Measurements from ENCODE around the gene TDRKH.

TDRKH gene

GRCh38 chr1:151825751-151826660, 35.7 kb upstream of the TDRKH start:
- TF ChIP-seq REST (IDR thresholded peaks at IDR 0.05; ENCODE audit: insufficient read depth in 1 of 2, low read depth in 2 of 2, low read length in 2 of 2): no peak
- TF ChIP-seq FOXP2 (optimal IDR thresholded peaks at IDR 0.05; ENCODE audit: borderline replicate concordance, extremely low read depth, extremely low read length, insufficient read depth): no peak
- no peak for TF ChIP-seq TAF1 (IDR thresholded peaks at IDR 0.05; ENCODE audit: borderline replicate concordance, insufficient read depth, low read length)
- no peak for TF ChIP-seq SIN3A (IDR thresholded peaks at IDR 0.05; ENCODE audit: borderline replicate concordance, insufficient read depth, low read length)
- TF ChIP-seq POLR2AphosphoS5 (IDR thresholded peaks at IDR 0.05; ENCODE audit: low read depth, low read length): no peak

GRCh38 chr1:151825204-151825603, 34.9 kb upstream of the TDRKH start:
- no peak for TF ChIP-seq POLR2AphosphoS5 (IDR thresholded peaks at IDR 0.05; ENCODE audit: low read depth, low read length)
- TF ChIP-seq REST (IDR thresholded peaks at IDR 0.05; ENCODE audit: insufficient read depth in 1 of 2, low read depth in 2 of 2, low read length in 2 of 2): no peak
- TF ChIP-seq TAF1 (IDR thresholded peaks at IDR 0.05; ENCODE audit: borderline replicate concordance, insufficient read depth, low read length): no peak
- TF ChIP-seq SIN3A (IDR thresholded peaks at IDR 0.05; ENCODE audit: borderline replicate concordance, insufficient read depth, low read length): no peak

GRCh38 chr1:151823175-151823574, 32.9 kb upstream of the TDRKH start:
- TF ChIP-seq FOXP2 (optimal IDR thresholded peaks at IDR 0.05; ENCODE audit: borderline replicate concordance, extremely low read depth, extremely low read length, insufficient read depth) (no peak), POLR2AphosphoS5 (IDR thresholded peaks at IDR 0.05; ENCODE audit: low read depth, low read length) (no peak), REST (IDR thresholded peaks at IDR 0.05; ENCODE audit: insufficient read depth in 1 of 2, low read depth in 2 of 2, low read length in 2 of 2) (no peak), TAF1 (IDR thresholded peaks at IDR 0.05; ENCODE audit: borderline replicate concordance, insufficient read depth, low read length) (no peak), SIN3A (IDR thresholded peaks at IDR 0.05; ENCODE audit: borderline replicate concordance, insufficient read depth, low read length) (no peak)

- TF ChIP-seq POLR2AphosphoS5 (IDR thresholded peaks at IDR 0.05; ENCODE audit: low read depth, low read length) (no peak), FOXP2 (optimal IDR thresholded peaks at IDR 0.05; ENCODE audit: borderline replicate concordance, extremely low read depth, extremely low read length, insufficient read depth) (no peak), TAF1 (IDR thresholded peaks at IDR 0.05; ENCODE audit: borderline replicate concordance, insufficient read depth, low read length) (no peak), REST (IDR thresholded peaks at IDR 0.05; ENCODE audit: insufficient read depth in 1 of 2, low read depth in 2 of 2, low read length in 2 of 2) (no peak), SIN3A (IDR thresholded peaks at IDR 0.05; ENCODE audit: borderline replicate concordance, insufficient read depth, low read length) (no peak)
Measured at GRCh38 chr1:151822404-151822803, 32.1 kb upstream of the TDRKH start.

Data from PFSK-1 (cell line).